Stomach smooth muscle (tissue), 2 donors: ENCODE data around the gene PPAT.
"Not testable (repeated sequence)": the region's sequence is repeated elsewhere in the genome, so short reads cannot be mapped to it uniquely, and the experiment has no call there.

Experiments used
- H3K27ac ChIP-seq: one replicate; pipeline ENCODE4 v1.7.0; 2013; ENCODE audit warnings: mild to moderate bottlenecking, low read length, inconsistent platforms
- H3K27me3 ChIP-seq, 2 donors: one replicate each; pipeline ENCODE4 v1.7.0; 2013; ENCODE audit warnings: low read length in 2 of 2; ENCODE audit not compliant: insufficient read depth in 2 of 2, control insufficient read depth in 1 of 2
- H3K36me3 ChIP-seq, 2 donors: one replicate each; pipeline ENCODE4 v1.7.0; 2013; ENCODE audit warnings: low read length in 2 of 2; ENCODE audit not compliant: control insufficient read depth in 2 of 2, insufficient read depth in 2 of 2
- H3K4me1 ChIP-seq: one replicate; pipeline ENCODE4 v1.7.0; 2013; ENCODE audit warnings: low read length; ENCODE audit not compliant: control insufficient read depth, insufficient read depth
- H3K4me3 ChIP-seq, 2 donors: one replicate each; pipeline ENCODE4 v1.7.0; 2013; ENCODE audit warnings: low read length in 2 of 2
- H3K9ac ChIP-seq, 2 donors: one replicate each; pipeline ENCODE4 v1.7.0; 2013; ENCODE audit warnings: low read length in 2 of 2, mild to moderate bottlenecking in 1 of 2
- H3K9me3 ChIP-seq, 2 donors: one replicate each; pipeline ENCODE4 v1.7.0; 2013; ENCODE audit warnings: low read length in 2 of 2; ENCODE audit not compliant: control insufficient read depth in 2 of 2
- donor health status: healthy.
- donor health status: Pancreatic carcinoma.

PPAT gene

DNA sequence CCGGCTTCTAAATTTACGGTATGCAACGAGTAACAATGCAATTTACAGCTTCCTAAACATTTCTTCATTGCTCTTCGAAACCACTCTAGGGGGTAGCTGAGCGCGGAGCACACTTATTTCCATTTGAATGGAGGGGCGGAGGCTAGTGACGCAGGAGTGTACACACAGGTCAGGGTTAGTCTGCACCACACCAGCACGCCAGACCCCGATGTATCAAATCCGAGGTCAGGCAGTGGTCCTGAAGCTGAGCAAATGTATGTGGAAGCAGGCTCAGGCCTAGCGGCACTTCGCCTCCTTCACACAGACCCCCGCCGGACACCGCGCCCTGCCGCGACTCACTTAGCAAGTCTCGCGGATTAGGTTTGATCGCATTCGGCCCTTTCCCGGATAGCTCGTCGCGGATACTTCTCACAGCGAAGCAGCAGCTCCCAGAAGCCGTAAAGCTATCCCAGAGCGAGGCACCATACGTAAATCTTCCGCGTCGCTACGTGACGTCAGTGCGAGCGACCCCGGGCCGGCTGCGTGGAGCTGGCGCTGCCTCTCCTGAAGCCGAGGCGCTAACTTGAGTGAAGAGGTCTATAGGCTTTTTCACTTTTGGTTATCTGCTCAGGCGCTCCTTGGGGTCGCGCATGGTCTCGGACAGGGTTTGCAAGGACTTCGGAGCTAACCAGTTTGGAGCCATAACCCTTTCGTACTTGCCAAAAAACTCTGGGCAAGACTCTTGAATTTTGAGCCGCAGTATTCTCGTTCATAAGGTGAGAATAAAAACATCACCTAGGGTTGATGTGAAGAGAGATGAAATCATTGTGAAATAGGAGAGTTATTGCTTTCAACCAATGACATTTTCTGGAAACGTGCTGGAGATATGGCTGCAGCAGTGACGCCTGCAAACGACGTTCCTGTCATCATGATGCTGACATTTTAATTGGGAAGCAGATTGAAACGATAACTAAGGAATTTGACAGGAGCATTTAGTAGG lies 48.1 kb downstream of the PPAT start, which contains the start of gene AASDH:
AASDH (minus strand) TSS at position 469 of the 979 bp plus-strand sequence. CDS start 3,192 bp downstream, outside the sequence.
- Histone ChIP-seq H3K4me3 (peak within 1 kb of the TSS; percentile 92 to 95), H3K9me3 (no peaks in the 10 kb centered on the region), H3K27ac (peak within 1 kb of the TSS; percentile 94), H3K4me1 (peaks cover 8% of the 10 kb centered on the region), H3K36me3 (no peaks in the 10 kb centered on the region), H3K27me3 (no peaks in the 10 kb centered on the region), H3K9ac (peak within 1 kb of the TSS; percentile 89 to 98)

DNA sequence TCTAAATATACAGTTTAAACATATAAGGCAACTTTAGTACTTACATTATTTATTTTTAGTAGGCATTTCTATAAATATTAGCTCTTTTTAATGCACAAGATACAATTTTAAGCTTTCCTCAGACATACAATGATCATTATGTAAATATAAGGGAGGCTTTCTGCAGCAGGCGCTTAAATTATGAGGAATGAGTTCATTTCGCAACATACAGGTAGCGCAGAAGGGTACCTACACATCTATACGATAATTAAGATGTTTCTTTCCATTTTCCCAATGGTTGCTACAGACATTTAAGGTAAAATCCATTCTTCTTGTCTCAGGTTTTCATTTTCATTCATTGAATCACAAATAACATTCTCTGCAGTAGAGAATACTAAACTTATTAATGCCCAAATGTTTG lies 49.3 kb downstream of the PPAT start:
- Histone ChIP-seq H3K27me3 (no peaks in the 10 kb centered on the region), H3K4me3 (peak overlapping the region; percentile 40 to 43), H3K27ac (peak overlapping the region; percentile 94), H3K9me3 (no peaks in the 10 kb centered on the region), H3K36me3 (no peaks in the 10 kb centered on the region), H3K4me1 (peaks cover 8% of the 10 kb centered on the region), H3K9ac (no peak overlapping the region)

DNA sequence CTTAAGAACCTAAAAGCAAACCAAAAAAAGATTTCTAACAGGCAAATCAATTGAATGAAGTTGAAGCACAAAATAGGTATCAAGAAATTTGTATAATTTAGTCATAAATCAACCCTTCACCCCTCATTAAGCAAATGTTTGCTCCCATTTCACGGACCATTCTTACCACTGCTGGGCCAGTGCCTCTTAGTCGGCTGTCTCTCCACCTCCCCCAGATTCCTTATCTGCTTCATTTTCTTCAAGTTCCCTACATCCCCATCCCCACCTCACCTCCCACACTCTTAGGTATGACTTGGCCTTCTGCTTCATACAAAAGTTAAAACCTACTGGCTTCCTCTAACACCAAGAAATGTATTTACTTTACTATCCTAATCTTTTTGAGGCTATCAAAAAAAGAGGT lies 60.0 kb downstream of the PPAT start:
- Histone ChIP-seq H3K4me3 (no peak overlapping the region), H3K9ac (no peak overlapping the region), H3K27me3 (no peaks in the 10 kb centered on the region), H3K36me3 (peaks cover 4 to 6% of the 10 kb centered on the region in 2 donors), H3K4me1 (no peaks in the 10 kb centered on the region), H3K9me3 (no peaks in the 10 kb centered on the region), H3K27ac (no peak overlapping the region)

DNA sequence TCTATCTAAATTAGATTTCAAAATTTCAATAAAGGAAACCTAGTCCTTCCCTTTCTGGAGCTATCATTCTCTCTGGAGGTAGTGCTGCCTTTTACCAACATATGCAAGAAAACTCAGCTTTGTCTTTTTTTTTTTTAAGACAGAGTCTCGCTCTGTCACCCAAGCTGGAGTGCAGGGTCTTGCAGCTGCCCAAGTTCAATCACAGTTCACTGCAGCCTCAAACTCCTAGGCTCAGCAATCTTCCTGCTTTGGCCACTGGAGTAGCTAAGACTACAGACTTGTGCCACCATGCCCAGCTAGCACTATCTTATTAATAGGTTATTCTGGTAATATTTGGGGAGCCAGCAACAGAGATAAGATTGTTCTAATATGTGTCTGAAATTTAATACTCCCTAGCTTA lies 60.5 kb downstream of the PPAT start:
- Histone ChIP-seq H3K4me1 (no peaks in the 10 kb centered on the region), H3K27ac (no peak overlapping the region), H3K9me3 (no peaks in the 10 kb centered on the region), H3K27me3 (no peaks in the 10 kb centered on the region), H3K4me3 (no peak overlapping the region), H3K36me3 (peaks cover 6% of the 10 kb centered on the region in 2 donors), H3K9ac (no peak overlapping the region)

DNA sequence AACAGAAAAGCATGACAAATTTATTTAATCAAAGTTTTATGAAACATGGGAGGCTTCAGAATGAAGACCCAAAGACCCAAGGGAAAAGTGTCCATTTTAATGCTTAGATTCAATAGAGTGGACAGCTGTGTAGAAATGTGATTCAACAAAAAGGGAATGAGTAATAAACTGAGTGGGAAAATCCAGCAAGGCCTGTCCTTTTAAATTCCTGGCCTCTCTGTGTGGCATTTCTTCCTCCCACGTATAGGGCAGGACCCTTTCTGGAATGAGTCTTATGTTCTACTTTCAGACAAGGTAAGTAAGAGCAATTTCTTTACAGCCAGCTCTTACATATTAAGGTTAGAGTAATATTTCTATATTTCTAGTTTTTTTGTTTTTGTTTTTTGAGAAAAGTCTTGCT lies 62.6 kb downstream of the PPAT start:
- no peaks in the 10 kb centered on the region for H3K27me3 ChIP-seq
- H3K27ac ChIP-seq: no peak overlapping the region
- H3K36me3 ChIP-seq: peaks cover 6 to 7% of the 10 kb centered on the region in 2 donors
- no peaks in the 10 kb centered on the region for H3K9me3 ChIP-seq
- no peaks in the 10 kb centered on the region for H3K4me1 ChIP-seq
- no peak overlapping the region for H3K9ac ChIP-seq
- H3K4me3 ChIP-seq: no peak overlapping the region

DNA sequence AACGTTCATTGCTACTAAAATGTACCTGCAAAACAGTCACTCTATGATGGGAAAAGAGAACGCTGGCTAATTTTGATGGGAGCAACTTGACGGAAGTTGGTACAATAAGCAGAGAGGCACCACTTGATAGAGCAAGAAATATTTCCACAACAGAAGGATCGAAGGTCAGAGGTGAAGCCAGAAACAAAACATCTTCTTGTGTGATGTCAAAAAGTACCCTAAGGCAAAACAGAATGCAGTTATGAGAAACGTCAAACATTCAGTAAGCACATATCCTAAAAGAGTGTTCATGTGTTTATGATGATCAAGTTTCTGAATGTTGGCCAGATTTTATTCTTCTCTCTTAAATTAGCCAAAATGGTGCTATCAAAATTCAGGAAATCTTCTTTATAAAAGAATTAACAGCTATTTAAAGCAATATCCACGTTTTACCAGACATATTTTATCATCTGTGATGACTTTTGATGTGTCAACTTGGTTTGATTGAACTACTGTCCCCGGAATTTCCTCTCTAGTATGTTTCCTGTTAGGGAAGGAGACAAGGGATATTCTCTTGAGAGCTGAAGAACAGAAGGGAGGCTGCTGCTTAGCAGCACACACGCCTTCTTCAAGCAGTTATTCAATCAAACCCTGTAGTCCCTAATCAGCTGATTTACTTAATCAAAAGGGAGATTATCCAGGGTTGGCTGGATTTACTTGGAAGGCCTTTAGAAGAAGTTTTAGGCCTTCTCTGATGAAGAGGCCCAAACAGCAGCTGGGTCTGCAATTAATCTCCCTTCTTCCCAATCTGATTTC lies 63.8 kb downstream of the PPAT start:
- H3K27me3 ChIP-seq: no peaks in the 10 kb centered on the region
- no peaks in the 10 kb centered on the region for H3K9me3 ChIP-seq
- H3K4me3 ChIP-seq: no peak overlapping the region
- peaks cover 6 to 7% of the 10 kb centered on the region in 2 donors for H3K36me3 ChIP-seq
- H3K9ac ChIP-seq: no peak overlapping the region
- no peak overlapping the region for H3K27ac ChIP-seq
- no peaks in the 10 kb centered on the region for H3K4me1 ChIP-seq

DNA sequence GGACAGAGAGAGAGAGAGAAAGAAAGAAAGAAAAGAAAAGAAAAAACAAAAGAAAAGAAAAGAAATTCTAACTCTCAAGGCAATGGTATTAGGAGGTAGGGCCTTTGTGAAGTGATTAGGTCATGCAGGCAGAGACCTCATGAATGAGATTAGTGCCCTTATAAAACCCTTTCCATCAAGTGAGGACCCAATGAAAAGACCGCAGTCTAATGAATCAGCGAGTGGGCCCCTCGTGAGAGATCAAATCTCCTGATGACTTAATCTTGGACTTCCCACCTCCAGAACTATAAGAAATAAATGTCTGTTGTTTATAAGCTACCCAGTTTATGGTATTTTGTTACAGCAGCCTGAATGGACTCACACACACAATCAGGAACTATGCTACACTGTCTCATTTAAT lies 65.0 kb downstream of the PPAT start:
- Histone ChIP-seq H3K9me3 (no peaks in the 10 kb centered on the region), H3K36me3 (peaks cover 6 to 7% of the 10 kb centered on the region in 2 donors), H3K4me1 (no peaks in the 10 kb centered on the region), H3K4me3 (no peak overlapping the region), H3K9ac (no peak overlapping the region), H3K27ac (no peak overlapping the region), H3K27me3 (no peaks in the 10 kb centered on the region)

DNA sequence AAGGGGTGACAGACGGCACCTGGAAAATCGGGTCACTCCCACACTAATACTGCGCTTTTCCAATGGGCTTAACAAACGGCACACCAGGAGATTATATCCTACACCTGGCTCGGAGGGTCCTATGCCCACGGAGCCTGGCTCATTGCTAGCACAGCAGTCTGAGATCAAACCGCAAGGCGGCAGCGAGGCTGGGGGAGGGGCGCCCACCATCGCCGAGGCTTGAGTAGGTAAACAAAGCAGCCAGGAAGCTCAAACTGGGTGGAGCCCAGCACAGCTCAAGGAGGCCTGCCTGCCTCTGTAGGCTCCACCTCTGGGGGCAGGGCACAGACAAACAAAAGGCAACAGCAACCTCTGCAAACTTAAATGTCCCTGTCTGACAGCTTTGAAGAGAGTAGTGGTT lies 72.4 kb downstream of the PPAT start:
- not testable (repeated sequence) for H3K4me3 ChIP-seq, H3K27me3 ChIP-seq, H3K4me1 ChIP-seq, H3K36me3 ChIP-seq, H3K9ac ChIP-seq, H3K27ac ChIP-seq, H3K9me3 ChIP-seq

DNA sequence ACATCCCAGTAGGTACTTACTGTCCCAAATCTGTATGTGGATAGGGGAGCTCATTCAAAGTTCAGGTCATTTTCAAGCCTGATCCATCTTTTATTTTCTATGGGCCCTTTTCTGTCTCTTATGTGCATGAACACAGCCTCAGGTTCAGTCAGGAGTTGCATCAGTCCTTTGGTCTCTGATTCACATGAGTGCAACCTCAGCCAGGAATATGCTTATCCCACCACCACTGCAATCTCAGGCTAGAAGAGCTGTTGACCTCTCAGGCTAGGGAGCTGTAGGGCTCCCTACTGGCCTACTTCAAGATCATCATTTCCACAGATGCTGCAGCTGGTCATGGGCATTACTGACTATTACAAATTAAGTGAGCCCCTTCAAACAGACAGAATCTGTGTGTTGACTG lies 75.3 kb downstream of the PPAT start:
- no peaks in the 10 kb centered on the region for H3K4me1 ChIP-seq

DNA sequence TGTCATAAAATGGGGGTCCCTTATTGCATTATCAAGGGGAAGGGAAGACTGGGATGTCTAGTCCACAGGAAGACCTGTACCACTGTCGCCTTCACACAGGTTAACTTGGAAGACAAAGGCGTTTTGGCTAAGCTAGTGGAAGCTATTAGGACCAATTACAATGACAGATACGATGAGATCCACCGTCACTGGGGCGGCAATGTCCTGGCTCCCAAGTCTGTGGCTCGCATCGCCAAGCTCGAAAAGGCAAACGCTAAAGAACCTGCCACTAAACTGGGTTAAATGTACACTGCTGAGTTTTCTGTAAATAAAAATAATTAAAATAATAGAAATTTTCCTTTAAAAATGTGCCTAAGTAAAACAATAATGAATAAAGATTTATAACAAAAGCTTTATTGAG lies 78.8 kb downstream of the PPAT start:
- no peaks in the 10 kb centered on the region for H3K27me3 ChIP-seq
- peaks cover 3 to 14% of the 10 kb centered on the region in 2 donors for H3K36me3 ChIP-seq
- no peak overlapping the region for H3K9ac ChIP-seq
- H3K4me3 ChIP-seq: no peak overlapping the region
- no peaks in the 10 kb centered on the region for H3K9me3 ChIP-seq
- no peaks in the 10 kb centered on the region for H3K4me1 ChIP-seq
- H3K27ac ChIP-seq: no peak overlapping the region

More for the DNA sequence above, 75.3 kb downstream of the PPAT start:
- no peak overlapping the region for H3K9ac ChIP-seq
- peaks cover 3 to 6% of the 10 kb centered on the region in 2 donors for H3K36me3 ChIP-seq
- H3K9me3 ChIP-seq: no peaks in the 10 kb centered on the region
- H3K4me3 ChIP-seq: no peak overlapping the region
- H3K27me3 ChIP-seq: no peaks in the 10 kb centered on the region
- H3K27ac ChIP-seq: no peak overlapping the region
